ENCODE data around the gene TSNAX.

GRCh38 chr1:231540847-231541246 lies 12.4 kb downstream of the TSNAX start:
- no peak for TF ChIP-seq CTCF (IDR thresholded peaks at IDR 0.05; ENCODE audit: low read depth, low read length, missing input control)
- no peak for TF ChIP-seq HNF4A (conservative IDR thresholded peaks at IDR 0.05)
- TF ChIP-seq SP1 (IDR thresholded peaks at IDR 0.05): no peak
- no peak for TF ChIP-seq HNF4G (IDR thresholded peaks at IDR 0.05)
- no peak for TF ChIP-seq REST (IDR thresholded peaks at IDR 0.05)
- no peak for TF ChIP-seq ATF3 (IDR thresholded peaks at IDR 0.05)
- no peak for TF ChIP-seq GABPA (IDR thresholded peaks at IDR 0.05 in 1 of 2, conservative IDR thresholded peaks at IDR 0.05 in 1 of 2)
- TF ChIP-seq ZBTB33 (IDR thresholded peaks at IDR 0.05): no peak
- TF ChIP-seq RAD21 (IDR thresholded peaks at IDR 0.05): no peak

All from liver (tissue), 3 donors.